ENCODE data around the gene DLG1. TPM values are rescaled to one million over a fixed set of nuclear protein-coding genes. Genes with fewer than 3 reads are reported as not detected.
A peak's percentile ranks its signal among the peaks of the same experiment; 100 is the strongest.
"Not testable (repeated sequence)": the region's sequence is repeated elsewhere in the genome, so short reads cannot be mapped to it uniquely, and the experiment has no call there.

Gene DLG1
- total and polyA plus RNA-seq, 5 donors = 14.6 to 55.0 (median 53.0) TPM

DNA sequence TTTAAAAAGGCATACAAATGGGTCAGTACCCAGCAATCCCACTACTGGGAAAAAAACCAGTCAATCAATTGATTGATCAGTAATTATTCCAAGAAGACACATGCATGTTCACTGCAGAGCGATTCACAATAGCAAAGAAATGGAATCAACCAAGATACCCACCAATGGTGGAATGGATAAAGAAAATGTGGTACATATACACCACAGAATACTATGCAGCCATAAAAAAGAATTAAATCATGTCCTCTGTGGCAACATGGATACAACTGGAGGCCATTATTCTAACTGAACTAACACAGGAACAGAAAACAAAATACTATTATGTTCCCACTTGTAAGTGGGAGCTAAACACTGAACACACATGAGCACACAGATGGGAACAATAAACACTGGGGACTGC lies 103.1 kb downstream of the DLG1 start:
- H3K9me3 ChIP-seq (ENCODE audit: control insufficient read depth, low read length) = no peaks in the 10 kb centered on the region
- no peaks in the 10 kb centered on the region for H3K4me1 ChIP-seq (ENCODE audit: control insufficient read depth, insufficient read depth, low read length)
- no peak for ATAC-seq
- 99% methylated on average over 1 of the region's 1 CpG for WGBS
- no peak overlapping the region for H3K4me3 ChIP-seq (ENCODE audit: low read length)
- H3K27ac ChIP-seq (ENCODE audit: low read length) = no peak overlapping the region
- DNase-seq = no peak
- no peaks in the 10 kb centered on the region for H3K27me3 ChIP-seq (ENCODE audit: control insufficient read depth, insufficient read depth)
- intact Hi-C loops (cut with DNase I) = no loop called here

DNA sequence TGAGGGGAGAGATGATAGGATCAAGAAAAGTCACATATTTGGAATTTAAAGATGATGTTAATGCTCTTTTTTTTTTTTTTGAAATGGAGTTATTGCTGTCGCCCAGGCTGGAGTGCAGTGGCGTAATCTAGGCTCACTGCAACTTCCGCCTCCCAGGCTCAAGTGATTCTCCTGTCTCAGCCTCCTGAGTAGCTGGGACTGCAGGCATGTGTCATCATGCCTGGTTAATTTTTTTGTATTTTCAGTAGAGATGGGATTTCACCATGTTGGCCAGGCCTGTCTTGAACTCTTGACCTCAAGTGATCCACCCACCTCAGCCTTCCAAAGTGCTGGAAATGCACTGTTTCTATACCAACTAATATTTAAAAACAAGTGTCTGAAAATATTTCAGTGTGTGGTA lies 104.7 kb downstream of the DLG1 start:
- ATAC-seq; intact Hi-C loops (cut with DNase I): not testable (repeated sequence)
- 87% methylated on average over 3 of the region's 3 CpGs for WGBS

DNA sequence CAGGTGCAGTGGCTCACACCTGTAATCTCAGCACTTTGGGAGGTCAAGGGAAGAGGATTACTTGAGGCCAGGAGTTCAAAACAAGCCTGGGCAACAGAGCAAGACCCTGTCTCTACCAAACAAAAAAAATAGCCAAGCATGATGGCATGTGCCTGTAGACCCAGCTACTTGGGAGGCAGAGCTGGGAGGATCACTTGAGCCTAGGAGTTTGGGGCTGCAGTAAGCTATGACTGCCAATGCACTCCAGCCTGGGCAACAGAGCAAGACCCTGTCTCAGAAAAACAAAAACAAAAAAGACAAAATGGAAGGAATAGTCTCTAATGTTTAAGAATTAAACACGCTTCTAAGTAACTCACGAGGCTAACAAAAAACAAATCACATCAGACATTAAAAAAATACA lies 106.5 kb downstream of the DLG1 start:
- Histone ChIP-seq H3K4me1 (ENCODE audit: control insufficient read depth, insufficient read depth, low read length) (no peaks in the 10 kb centered on the region), H3K27ac (ENCODE audit: low read length) (no peak overlapping the region), H3K4me3 (ENCODE audit: low read length) (no peak overlapping the region), H3K9me3 (ENCODE audit: control insufficient read depth, low read length) (no peaks in the 10 kb centered on the region), H3K27me3 (ENCODE audit: control insufficient read depth, insufficient read depth) (no peaks in the 10 kb centered on the region)
- ATAC-seq = no peak
- 94% methylated on average over 2 of the region's 2 CpGs for WGBS
- DNase-seq = no peak
- intact Hi-C loops (cut with DNase I) = no loop called here

More for the DNA sequence above, 104.7 kb downstream of the DLG1 start:
- not testable (repeated sequence) for H3K9me3 ChIP-seq (ENCODE audit: control insufficient read depth, low read length); H3K4me1 ChIP-seq (ENCODE audit: control insufficient read depth, insufficient read depth, low read length); H3K27me3 ChIP-seq (ENCODE audit: control insufficient read depth, insufficient read depth); H3K4me3 ChIP-seq (ENCODE audit: low read length); H3K27ac ChIP-seq (ENCODE audit: low read length)
- DNase-seq = peak in 1 of 3 donors; percentile 15

DNA sequence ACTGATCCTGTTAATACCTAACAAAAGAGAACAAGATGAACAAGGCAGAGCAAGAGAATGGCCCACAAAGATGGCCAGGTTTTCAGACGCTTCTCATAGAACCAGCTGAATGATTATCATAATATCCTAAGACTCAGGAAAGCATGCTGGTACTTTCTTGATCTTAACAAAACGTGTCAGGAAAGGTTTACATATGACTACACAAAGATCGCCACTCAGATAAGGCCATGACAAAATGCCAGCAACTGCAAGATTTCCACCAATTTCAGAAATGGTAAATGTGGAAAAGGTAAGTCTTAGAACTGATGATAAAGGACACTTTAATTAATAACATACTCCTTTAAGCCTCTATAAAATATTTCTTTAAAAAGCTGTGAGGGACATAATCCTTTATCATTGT lies 108.8 kb downstream of the DLG1 start:
- no peaks in the 10 kb centered on the region for H3K9me3 ChIP-seq (ENCODE audit: control insufficient read depth, low read length)
- WGBS = 67% methylated on average over 3 of the region's 3 CpGs

DNA sequence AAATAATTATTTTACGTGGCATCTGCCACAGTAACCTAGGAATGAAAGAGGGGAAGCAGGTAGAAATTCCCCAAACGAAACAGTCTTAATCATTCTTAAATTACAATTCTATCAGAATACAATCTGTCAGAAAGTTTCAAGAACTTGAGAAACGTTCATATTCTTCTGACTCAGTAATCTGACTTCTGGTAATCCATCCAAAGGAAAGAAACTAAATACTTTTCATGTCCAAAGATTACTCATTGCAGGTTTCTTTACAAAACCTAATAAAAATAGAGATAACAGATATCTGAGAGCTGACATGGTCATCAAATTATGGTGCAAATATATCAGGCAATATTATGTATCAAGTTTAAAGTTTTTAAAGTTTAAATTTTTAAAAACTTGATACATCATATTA lies 109.4 kb downstream of the DLG1 start:
- no peaks in the 10 kb centered on the region for H3K9me3 ChIP-seq (ENCODE audit: control insufficient read depth, low read length)
- intact Hi-C loops (cut with DNase I) = loop anchor here (5.0 to 10.0 kb wide), 2 partner anchors 184 to 187 kb away; no protein-coding TSS in a partner anchor
- 71% methylated on average over 3 of the region's 3 CpGs for WGBS
- no peaks in the 10 kb centered on the region for H3K27me3 ChIP-seq (ENCODE audit: control insufficient read depth, insufficient read depth)
- H3K27ac ChIP-seq (ENCODE audit: low read length) = no peak overlapping the region
- ATAC-seq (no peak), DNase-seq (no peak)
- no peak overlapping the region for H3K4me3 ChIP-seq (ENCODE audit: low read length)
- H3K4me1 ChIP-seq (ENCODE audit: control insufficient read depth, insufficient read depth, low read length) = no peaks in the 10 kb centered on the region

More for the DNA sequence above, 108.8 kb downstream of the DLG1 start:
- Histone ChIP-seq H3K4me3 (ENCODE audit: low read length) (no peak overlapping the region), H3K4me1 (ENCODE audit: control insufficient read depth, insufficient read depth, low read length) (no peaks in the 10 kb centered on the region), H3K27ac (ENCODE audit: low read length) (no peak overlapping the region), H3K27me3 (ENCODE audit: control insufficient read depth, insufficient read depth) (no peaks in the 10 kb centered on the region)
- ATAC-seq (no peak), DNase-seq (no peak)
- intact Hi-C loops (cut with DNase I) = loop anchor here (5.0 to 10.0 kb wide), 2 partner anchors 185 to 187 kb away; no protein-coding TSS in a partner anchor

DNA sequence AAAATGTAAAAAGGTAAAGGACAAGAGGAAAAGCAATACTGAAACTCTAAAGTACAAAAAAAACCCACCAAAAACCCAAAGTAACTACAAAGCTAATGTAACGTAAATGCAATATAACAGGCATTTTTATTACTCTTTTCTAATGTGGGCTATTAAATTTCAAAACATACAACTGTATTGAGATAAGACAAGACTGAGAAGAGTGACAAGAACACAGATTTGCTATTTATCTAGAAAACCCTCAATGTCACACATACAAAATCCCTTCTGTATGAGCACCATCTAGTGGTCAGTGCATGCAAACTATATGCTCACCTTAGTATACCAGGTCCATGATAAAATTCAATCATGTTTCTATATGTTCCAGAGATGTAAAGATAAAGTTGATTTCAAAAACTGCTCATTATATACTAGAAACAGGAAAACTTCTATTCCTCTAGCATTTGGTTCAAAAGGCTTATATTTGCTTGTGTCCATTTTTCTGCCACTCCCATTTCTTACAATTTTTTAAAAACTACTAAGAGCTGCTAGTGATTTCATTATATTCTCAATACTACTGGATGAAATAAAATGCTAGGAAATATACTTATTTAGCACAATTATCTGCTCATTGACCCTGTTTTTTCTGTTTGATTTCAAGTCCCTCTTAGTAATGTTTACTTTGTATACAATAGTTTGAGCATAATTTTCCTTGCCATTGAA lies 111.4 kb downstream of the DLG1 start:
- ATAC-seq (peak; percentile 74), DNase-seq (no peak)
- no peaks in the 10 kb centered on the region for H3K4me1 ChIP-seq (ENCODE audit: control insufficient read depth, insufficient read depth, low read length)
- intact Hi-C loops (cut with DNase I) = loop anchor here (5.0 to 10.0 kb wide), 2 partner anchors 182 to 185 kb away; no protein-coding TSS in a partner anchor
- H3K27me3 ChIP-seq (ENCODE audit: control insufficient read depth, insufficient read depth) = no peaks in the 10 kb centered on the region
- no peak overlapping the region for H3K4me3 ChIP-seq (ENCODE audit: low read length)
- H3K9me3 ChIP-seq (ENCODE audit: control insufficient read depth, low read length) = no peaks in the 10 kb centered on the region
- 66% methylated on average over 1 of the region's 1 CpG for WGBS
- H3K27ac ChIP-seq (ENCODE audit: low read length) = no peak overlapping the region

DNA sequence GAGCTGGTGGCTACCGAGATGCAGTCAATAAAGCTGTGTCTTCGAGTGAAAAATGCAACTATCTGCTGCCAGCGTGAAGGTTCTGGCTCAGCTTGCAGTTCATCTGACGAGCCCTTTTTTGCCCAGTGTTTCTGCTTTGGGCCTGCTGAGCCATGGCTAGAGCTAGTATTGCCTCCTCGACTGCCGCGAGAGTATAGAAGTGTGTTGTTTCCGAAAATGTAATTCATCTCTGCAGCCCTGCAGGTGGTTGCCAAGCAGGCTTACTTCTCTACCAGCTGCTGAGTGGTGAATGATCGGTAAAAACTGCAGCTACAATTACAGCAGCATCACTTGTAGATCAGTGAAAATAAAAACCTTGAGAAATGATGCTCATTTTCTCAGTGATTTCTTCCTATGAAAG lies 114.8 kb downstream of the DLG1 start:
- 71% methylated on average over 9 of the region's 9 CpGs for WGBS
- no peaks in the 10 kb centered on the region for H3K9me3 ChIP-seq (ENCODE audit: control insufficient read depth, low read length)
- ATAC-seq (no peak), DNase-seq (no peak)
- H3K27ac ChIP-seq (ENCODE audit: low read length) = no peak overlapping the region
- no peaks in the 10 kb centered on the region for H3K27me3 ChIP-seq (ENCODE audit: control insufficient read depth, insufficient read depth)
- H3K4me3 ChIP-seq (ENCODE audit: low read length) = no peak overlapping the region
- H3K4me1 ChIP-seq (ENCODE audit: control insufficient read depth, insufficient read depth, low read length) = peaks cover 1% of the 10 kb centered on the region
- intact Hi-C loops (cut with DNase I) = loop anchor here in 2 of 4 donors (10.0 kb wide), 1 partner anchor 179 kb away; no protein-coding TSS in a partner anchor

DNA sequence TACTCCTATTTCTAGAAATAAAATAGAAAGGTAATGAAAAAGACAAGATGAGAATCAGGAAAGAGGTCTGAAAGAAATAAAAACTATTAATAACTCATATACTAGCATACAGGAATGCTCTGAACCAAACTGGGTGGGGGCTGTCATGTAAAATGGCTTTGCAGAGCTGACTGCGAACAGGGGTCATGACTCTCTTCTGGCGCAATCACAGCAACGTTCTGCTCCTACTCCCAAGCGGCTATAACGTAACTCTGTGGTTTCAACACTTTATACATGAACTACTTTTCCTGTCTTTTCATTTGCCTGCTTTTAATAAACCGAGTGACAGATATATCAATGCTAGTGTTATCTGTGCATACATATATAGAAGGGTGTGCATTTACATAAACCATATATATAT lies 116.7 kb downstream of the DLG1 start:
- Histone ChIP-seq H3K27ac (ENCODE audit: low read length) (no peak overlapping the region), H3K9me3 (ENCODE audit: control insufficient read depth, low read length) (no peaks in the 10 kb centered on the region), H3K27me3 (ENCODE audit: control insufficient read depth, insufficient read depth) (no peaks in the 10 kb centered on the region), H3K4me1 (ENCODE audit: control insufficient read depth, insufficient read depth, low read length) (peaks cover 1% of the 10 kb centered on the region), H3K4me3 (ENCODE audit: low read length) (no peak overlapping the region)
- DNase-seq (peak in 2 of 3 donors; percentile 60 to 69), ATAC-seq (peak; percentile 63 to 77)
- 34% methylated on average over 6 of the region's 6 CpGs for WGBS
- intact Hi-C loops (cut with DNase I) = loop anchor here in 2 of 4 donors (10.0 kb wide), 1 partner anchor 177 kb away; no protein-coding TSS in a partner anchor

DNA sequence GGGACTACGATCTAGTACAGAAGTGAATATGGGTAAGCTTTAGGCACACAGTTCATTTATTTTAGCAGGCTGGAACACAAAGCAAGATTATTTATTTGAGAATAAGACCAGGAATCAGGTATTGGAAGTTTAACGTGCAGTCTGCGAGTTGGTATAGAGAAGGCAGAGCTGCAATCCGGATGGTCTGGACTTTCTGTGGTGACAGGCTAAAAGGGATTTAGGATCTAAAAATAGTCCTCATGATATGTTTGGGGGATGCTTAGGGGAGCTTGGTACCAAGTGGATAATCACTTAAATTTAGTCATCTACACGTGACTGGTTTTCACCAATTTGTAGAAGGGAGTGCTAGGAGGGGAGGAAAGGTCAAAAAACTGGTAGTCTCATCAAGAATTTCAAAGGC lies 119.4 kb downstream of the DLG1 start:
- H3K27ac ChIP-seq (ENCODE audit: low read length) = no peak overlapping the region
- intact Hi-C loops (cut with DNase I) = no loop called here
- no peaks in the 10 kb centered on the region for H3K9me3 ChIP-seq (ENCODE audit: control insufficient read depth, low read length)
- DNase-seq = no peak
- 73% methylated on average over 5 of the region's 5 CpGs for WGBS
- no peak overlapping the region for H3K4me3 ChIP-seq (ENCODE audit: low read length)
- H3K27me3 ChIP-seq (ENCODE audit: control insufficient read depth, insufficient read depth) = no peaks in the 10 kb centered on the region
- ATAC-seq = no peak
- peaks cover 1% of the 10 kb centered on the region for H3K4me1 ChIP-seq (ENCODE audit: control insufficient read depth, insufficient read depth, low read length)

DNA sequence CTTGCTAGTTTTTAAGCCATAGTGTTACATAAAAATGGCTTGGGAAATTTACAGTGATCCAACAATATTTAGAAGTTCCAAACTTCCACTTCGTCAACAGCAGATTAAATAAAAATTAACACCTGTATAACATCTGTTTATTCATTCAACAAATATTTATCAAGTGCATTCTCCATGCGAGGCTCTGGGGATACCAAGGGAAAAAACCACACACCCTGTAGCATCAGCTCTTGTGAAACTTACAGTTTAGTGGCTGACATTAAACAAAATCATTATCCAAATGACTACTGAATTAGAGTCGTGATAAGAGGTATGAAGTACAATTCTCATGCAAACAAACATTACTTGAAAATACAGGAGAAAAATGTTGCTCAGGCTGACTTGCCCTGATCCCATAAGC lies 122.9 kb downstream of the DLG1 start:
- no peak for ATAC-seq
- Histone ChIP-seq H3K4me3 (ENCODE audit: low read length) (no peak overlapping the region), H3K4me1 (ENCODE audit: control insufficient read depth, insufficient read depth, low read length) (peaks cover 1% of the 10 kb centered on the region), H3K9me3 (ENCODE audit: control insufficient read depth, low read length) (no peaks in the 10 kb centered on the region), H3K27ac (ENCODE audit: low read length) (no peak overlapping the region), H3K27me3 (ENCODE audit: control insufficient read depth, insufficient read depth) (no peaks in the 10 kb centered on the region)
- no peak for DNase-seq
- 57% methylated on average over 3 of the region's 3 CpGs for WGBS
- intact Hi-C loops (cut with DNase I) = no loop called here

DNA sequence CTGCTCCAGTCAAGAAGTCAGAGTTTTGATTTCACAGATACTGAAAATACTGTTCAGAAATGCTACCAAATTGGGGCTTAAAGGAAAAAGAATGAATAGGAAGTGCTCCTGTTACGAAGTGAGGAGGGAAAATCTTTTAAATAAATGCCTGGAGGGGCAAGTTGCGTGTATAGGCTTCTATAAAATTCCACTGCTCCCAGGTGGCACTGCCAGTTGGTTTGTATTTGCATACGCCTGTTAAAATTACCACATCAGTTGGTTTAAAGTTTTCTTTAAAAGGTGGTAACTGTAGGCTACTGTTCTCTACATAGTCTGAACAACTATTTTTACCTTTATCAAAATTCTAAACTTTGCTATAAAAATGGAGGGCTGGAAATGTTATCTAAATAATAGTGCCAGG lies 123.5 kb downstream of the DLG1 start:
- no peaks in the 10 kb centered on the region for H3K9me3 ChIP-seq (ENCODE audit: control insufficient read depth, low read length)
- no peak overlapping the region for H3K27ac ChIP-seq (ENCODE audit: low read length)
- 84% methylated on average over 3 of the region's 3 CpGs for WGBS
- peaks cover 1% of the 10 kb centered on the region for H3K4me1 ChIP-seq (ENCODE audit: control insufficient read depth, insufficient read depth, low read length)
- H3K4me3 ChIP-seq (ENCODE audit: low read length) = no peak overlapping the region
- no peak for ATAC-seq
- no peak for DNase-seq
- intact Hi-C loops (cut with DNase I) = no loop called here
- H3K27me3 ChIP-seq (ENCODE audit: control insufficient read depth, insufficient read depth) = no peaks in the 10 kb centered on the region
